Lung (tissue), 16 donors: ENCODE data around the gene ARID5B. TPM values are rescaled to one million over a fixed set of nuclear protein-coding genes. Genes with fewer than 3 reads are reported as not detected.

Source experiments
- ATAC-seq: fragments of 200-7000 bp; cut with Tn5 transposase; one replicate; pipeline ENCODE4 v1.9.1; 2020; ENCODE audit warnings: moderate number of reproducible peaks; ENCODE audit not compliant: insufficient read depth, low FRiP score
- DNase-seq, 3 donors: peaks; one replicate each; pipeline ENCODE4 v3.0.0-alpha.2; 2013 to 2017
- H3K27ac ChIP-seq, 2 donors: one replicate each; pipeline ENCODE4 v1.5.1; 2013; ENCODE audit warnings: mild to moderate bottlenecking in 2 of 2, moderate library complexity in 2 of 2, control low read depth in 1 of 2, inconsistent platforms in 1 of 2, low read depth in 1 of 2, low read length in 1 of 2
- H3K27me3 ChIP-seq, 3 donors: one replicate each; pipeline ENCODE4 v1.5.1; 2013; ENCODE audit warnings: low read length in 2 of 3; ENCODE audit not compliant: control insufficient read depth in 3 of 3, insufficient read depth in 3 of 3
- H3K36me3 ChIP-seq, 4 donors: one replicate each; pipeline ENCODE4 v1.5.1; 2013; ENCODE audit warnings: low read length in 4 of 4, mild to moderate bottlenecking in 1 of 4, moderate library complexity in 1 of 4; ENCODE audit not compliant: control insufficient read depth in 4 of 4, insufficient read depth in 4 of 4
- H3K4me1 ChIP-seq, 5 donors: one replicate each; pipeline ENCODE4 v1.5.1; 2013; ENCODE audit warnings: low read length in 5 of 5, mild to moderate bottlenecking in 2 of 5, moderate library complexity in 1 of 5; ENCODE audit not compliant: control insufficient read depth in 5 of 5, insufficient read depth in 5 of 5
- H3K4me3 ChIP-seq: one replicate; pipeline ENCODE4 v1.5.1; 2013; ENCODE audit warnings: mild to moderate bottlenecking, control low read depth, moderate library complexity
- H3K9ac ChIP-seq, 2 donors: one replicate each; pipeline ENCODE4 v1.5.1; 2013; ENCODE audit warnings: low read length in 2 of 2, control low read depth in 1 of 2; ENCODE audit not compliant: insufficient read depth in 1 of 2
- H3K9me3 ChIP-seq, 4 donors: one replicate each; pipeline ENCODE4 v1.5.1; 2013; ENCODE audit warnings: low read length in 3 of 4, mild to moderate bottlenecking in 1 of 4, moderate library complexity in 1 of 4; ENCODE audit not compliant: control insufficient read depth in 4 of 4, insufficient read depth in 3 of 4
- CTCF ChIP-seq: IDR thresholded peaks from 2 replicates; pipeline ENCODE4 v1.5.1; 2012; ENCODE audit warnings: mild to moderate bottlenecking; ENCODE audit errors: control extremely low read depth, extremely low read depth
- WGBS, 2 donors: extraction: QIAGEN DNeasy Blood & Tissue Kit; methylation state at CpG; one replicate each; pipeline ENCODE4 v1.1.7; 2013; 5-methylcytosine and 5-hydroxymethylcytosine counted together
- long read RNA-seq, 5 donors: transcript quantifications; one replicate each; lab custom pipeline, GENCODE V29; 2026
- polyA plus RNA-seq, 2 donors: library from polyadenylated mRNA; stranded (reverse); fragments of 200-250 nt; gene quantifications; one replicate each; pipeline ENCODE4 v1.2.1, GENCODE V29; 2013
- total RNA-seq, 2 donors: library from RNA; depleted of rRNA in 1 of 2; stranded (reverse); fragments of >200 nt in 1 of 2; gene quantifications; one replicate each; pipeline ENCODE4 v1.2.1, GENCODE V29; 2014 to 2021
- donor health status: control.
- donor health status: control.
- donor health status: Bipolar disorder and iron deficiency.
- donor health status: healthy.
- donor health status: DM: yes; HTN: yes; CAD: no.

The ARID5B gene
- total RNA-seq (10 to 100 TPM; 31.0 to 95.3 TPM), polyA plus RNA-seq (10 to 100 TPM in 1 of 2 donors, 1 to 10 TPM in 1; 7.8 to 13.1 TPM)
- long read RNA-seq, donor 1, partial matches to known transcripts: 14 of 14 reads
- long read RNA-seq, donor 1, other reads (novel, unspliced or antisense): 0 of 14 reads
- long read RNA-seq, donor 2, full-length matches to known transcripts: 1 of 1 reads
- long read RNA-seq, donor 2, partial matches to known transcripts: 0 of 1 reads
- long read RNA-seq, donor 2, other reads (novel, unspliced or antisense): 0 of 1 reads
- long read RNA-seq, donor 3, partial matches to known transcripts: 32 of 33 reads
- long read RNA-seq, donor 3, other reads (novel, unspliced or antisense): 0 of 33 reads
- long read RNA-seq, donor 4, full-length matches to known transcripts: 1 of 17 reads
- long read RNA-seq, donor 4, partial matches to known transcripts: 16 of 17 reads
- long read RNA-seq, donor 4, other reads (novel, unspliced or antisense): 0 of 17 reads
- long read RNA-seq, donor 5, full-length matches to known transcripts: 1 of 15 reads
- long read RNA-seq, donor 5, partial matches to known transcripts: 14 of 15 reads
- long read RNA-seq, donor 5, other reads (novel, unspliced or antisense): 0 of 15 reads

GRCh38 chr10:61900829-61901792 lies at the start of gene ARID5B:
Gene ARID5B (plus strand): TSS chr10:61901699. CDS start chr10:61901710, 11 bp downstream.
- peak within 1 kb of the TSS; percentile 84 to 88 for H3K27ac ChIP-seq
- 0 to 1% methylated on average over 34 of the region's 34 CpGs for WGBS, 2 donors
- TF ChIP-seq CTCF: no peak
- H3K27me3 ChIP-seq: no peaks in the 10 kb centered on the region
- H3K9ac ChIP-seq: peak within 1 kb of the TSS; percentile 88 to 96
- H3K4me3 ChIP-seq: peak within 1 kb of the TSS; percentile 42
- no peak for ATAC-seq
- H3K9me3 ChIP-seq: no peaks in the 10 kb centered on the region
- H3K4me1 ChIP-seq: peaks cover 1 to 41% (median 15%) of the 10 kb centered on the region in 5 donors
- DNase-seq: peak; percentile 65 to 93 (median 87)
- H3K36me3 ChIP-seq: no peaks in the 10 kb centered on the region

- Histone ChIP-seq H3K4me1 (no peaks in the 10 kb centered on the region), H3K27me3 (no peaks in the 10 kb centered on the region), H3K36me3 (no peaks in the 10 kb centered on the region), H3K27ac (no peak overlapping the region), H3K9me3 (no peaks in the 10 kb centered on the region), H3K9ac (no peak overlapping the region), H3K4me3 (no peak overlapping the region)
- WGBS, 2 donors: 94 to 100% methylated on average over 2 of the region's 2 CpGs
- no peak for TF ChIP-seq CTCF
- no peak for ATAC-seq
- DNase-seq: no peak
These were observed 49.2 kb upstream of the ARID5B start for GRCh38 chr10:61852261-61852660.

GRCh38 chr10:61855771-61856170 lies 45.7 kb upstream of the ARID5B start:
- DNase-seq (no peak), ATAC-seq (no peak)
- no peaks in the 10 kb centered on the region for H3K9me3 ChIP-seq
- H3K27ac ChIP-seq: no peak overlapping the region
- no peak overlapping the region for H3K4me3 ChIP-seq
- TF ChIP-seq CTCF: no peak
- H3K36me3 ChIP-seq: no peaks in the 10 kb centered on the region
- WGBS, 2 donors: 92 to 94% methylated on average over 3 of the region's 3 CpGs
- H3K4me1 ChIP-seq: no peaks in the 10 kb centered on the region
- no peak overlapping the region for H3K9ac ChIP-seq
- no peaks in the 10 kb centered on the region for H3K27me3 ChIP-seq
